Measurements from ENCODE around the gene COPB1. TPM values are rescaled to one million over a fixed set of nuclear protein-coding genes. Genes with fewer than 3 reads are reported as not detected.

COPB1 gene
- polyA plus RNA-seq, 3 donors = 136 to 149 (median 136) TPM

- DNase-seq (ENCODE audit: extremely low read depth in 1 of 11, low read depth in 9 of 11, low spot score in 4 of 11) = no peak
Observed at GRCh38 chr11:14449302-14449714, 50.3 kb downstream of the COPB1 start.

DNA sequence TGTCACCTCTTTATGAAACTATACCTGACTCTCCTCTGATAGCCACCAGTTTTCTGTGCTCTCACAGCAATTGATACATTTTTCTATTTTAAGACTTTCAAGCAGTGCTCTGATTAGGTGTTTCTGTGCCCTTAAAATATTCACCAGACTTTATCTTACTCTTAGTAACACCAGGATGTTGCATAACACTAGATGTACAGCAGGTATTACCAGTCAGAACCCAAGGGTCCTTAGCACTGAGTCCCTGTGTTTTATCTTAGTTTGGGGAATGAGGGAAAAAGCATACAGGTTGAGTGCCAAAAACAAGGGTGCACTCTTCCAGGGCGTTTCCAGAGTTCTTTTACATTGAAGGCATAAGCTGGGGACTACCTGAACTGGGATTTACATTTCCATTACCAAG lies 51.4 kb downstream of the COPB1 start:
- no peak for DNase-seq (ENCODE audit: extremely low read depth in 1 of 11, low read depth in 9 of 11, low spot score in 4 of 11)

- DNase-seq (ENCODE audit: extremely low read depth in 1 of 11, low read depth in 9 of 11, low spot score in 4 of 11) = no peak
Observed at GRCh38 chr11:14446701-14447169, 52.9 kb downstream of the COPB1 start.

- DNase-seq (ENCODE audit: extremely low read depth in 1 of 11, low read depth in 9 of 11, low spot score in 4 of 11) = no peak
Observed at GRCh38 chr11:14445542-14446530, 53.8 kb downstream of the COPB1 start.

DNA sequence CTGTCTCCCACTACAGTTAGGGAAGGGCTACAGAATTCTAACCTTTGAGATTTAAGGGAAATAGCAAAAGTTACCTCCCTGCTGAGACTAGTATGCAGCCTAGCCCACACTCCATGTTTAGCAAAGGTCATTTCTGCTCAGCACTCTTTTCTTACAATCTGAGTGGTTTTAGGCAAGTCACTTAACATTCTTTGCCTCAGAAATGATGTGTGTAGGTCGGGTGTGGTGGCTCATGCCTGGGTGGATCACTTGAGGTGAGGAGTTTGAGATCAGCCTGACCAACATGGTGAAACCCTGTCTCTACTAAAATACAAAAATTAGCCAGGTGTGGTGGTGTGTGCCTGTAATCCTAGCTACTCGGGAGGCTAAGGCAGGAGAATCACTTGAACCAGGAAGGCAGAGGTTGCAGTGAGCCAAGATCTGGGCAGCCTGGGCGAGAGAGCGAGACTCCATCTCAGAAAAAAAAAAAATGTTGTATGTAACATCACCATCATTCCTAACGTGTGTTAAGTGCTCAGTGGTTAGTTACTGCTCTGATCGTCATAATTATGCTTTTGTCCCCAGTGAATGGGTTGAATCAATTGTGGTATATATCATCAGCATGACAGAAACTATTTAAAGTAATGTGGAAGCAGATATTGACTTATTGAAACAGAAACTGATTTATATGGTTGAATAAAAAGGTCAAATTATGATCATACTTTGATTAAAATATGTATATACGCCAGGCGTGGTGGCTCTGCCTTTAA lies 55.0 kb downstream of the COPB1 start:
- no peak for DNase-seq (ENCODE audit: extremely low read depth in 1 of 11, low read depth in 9 of 11, low spot score in 4 of 11)

DNA sequence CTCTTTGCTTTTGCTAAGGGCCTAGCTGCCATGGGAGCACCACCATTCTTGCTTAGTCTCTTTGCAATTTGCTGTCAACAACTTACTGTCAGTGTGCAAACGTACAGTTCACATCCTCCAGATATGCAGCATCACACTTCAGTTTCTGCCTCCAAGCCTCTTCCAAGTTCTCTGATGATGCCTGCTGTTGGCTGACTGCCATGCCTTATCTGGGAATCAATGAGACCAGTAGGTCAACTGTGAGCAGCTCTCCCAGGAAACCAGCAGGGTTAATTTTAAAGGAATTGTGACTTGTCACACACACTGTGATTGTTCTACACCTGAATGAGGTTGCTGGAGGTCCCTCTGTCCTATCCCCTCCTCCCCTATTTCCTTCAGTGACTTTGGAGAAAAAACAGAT lies 56.0 kb downstream of the COPB1 start:
- DNase-seq (ENCODE audit: extremely low read depth in 1 of 11, low read depth in 9 of 11, low spot score in 4 of 11) = no peak

DNA sequence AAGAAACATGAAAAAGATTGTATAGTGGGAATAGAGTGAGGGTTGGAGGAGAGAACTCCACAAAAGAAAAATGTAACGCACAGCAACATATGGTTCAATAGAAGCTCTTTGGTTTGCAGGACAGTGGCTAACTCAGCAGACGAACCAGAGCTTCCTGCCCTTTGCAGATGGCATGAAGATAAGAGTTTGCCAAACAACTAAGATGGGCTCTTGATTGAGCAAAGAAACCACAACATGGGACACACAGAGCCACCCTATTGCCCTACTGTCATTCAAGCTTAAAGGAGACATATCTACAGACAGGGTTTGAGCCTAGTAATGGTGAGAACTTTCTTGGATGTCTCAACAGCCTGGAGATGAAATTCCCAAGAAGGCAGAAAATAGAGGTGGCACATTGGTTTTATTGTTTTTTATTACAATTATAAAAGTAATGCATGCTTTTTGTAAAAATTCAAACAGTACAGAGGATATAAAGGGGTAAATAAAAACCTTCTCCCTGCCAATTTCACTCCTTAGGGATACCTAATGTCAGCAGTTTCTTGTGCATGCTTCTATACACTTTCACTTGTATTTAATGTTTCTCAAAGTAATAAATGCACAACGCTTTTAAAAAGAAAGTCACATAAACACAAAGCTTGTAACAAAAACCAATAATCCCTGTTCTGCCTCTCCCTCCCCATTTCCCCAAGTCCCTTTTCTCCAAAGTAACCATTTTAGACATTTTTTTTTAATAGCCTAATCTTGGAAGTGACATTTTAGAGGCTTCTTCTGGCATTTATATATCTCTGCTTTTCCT lies 63.7 kb downstream of the COPB1 start:
- DNase-seq (ENCODE audit: extremely low read depth in 1 of 11, low read depth in 9 of 11, low spot score in 4 of 11) = no peak

GRCh38 chr11:14425621-14426020 lies 74.0 kb downstream of the COPB1 start:
- DNase-seq (ENCODE audit: extremely low read depth in 1 of 11, low read depth in 9 of 11, low spot score in 4 of 11) = no peak

DNA sequence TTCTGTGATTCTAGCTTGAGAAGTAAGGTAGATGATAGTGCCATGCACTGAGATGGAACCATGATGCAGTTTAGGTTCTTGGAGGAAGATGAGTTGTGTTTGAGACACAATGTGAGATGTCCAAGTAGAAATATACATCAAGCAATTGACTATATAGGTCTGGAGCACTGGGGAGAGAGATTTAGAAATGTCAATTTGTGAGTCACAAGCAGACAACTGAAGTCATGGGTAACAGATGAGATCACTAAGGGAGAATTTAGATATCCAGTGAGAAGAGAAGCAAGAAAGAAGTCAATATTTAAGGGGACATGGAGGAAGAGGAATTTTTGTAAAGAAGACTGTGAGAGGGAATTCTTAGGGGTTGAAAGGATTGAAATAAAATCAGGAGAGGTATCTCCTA lies 75.5 kb downstream of the COPB1 start:
- DNase-seq (ENCODE audit: extremely low read depth in 1 of 11, low read depth in 9 of 11, low spot score in 4 of 11) = no peak

- DNase-seq (ENCODE audit: extremely low read depth in 1 of 11, low read depth in 9 of 11, low spot score in 4 of 11) = peak in 1 of 11 donors; percentile 11
Observed at GRCh38 chr11:14423633-14424032, 76.0 kb downstream of the COPB1 start.

DNA sequence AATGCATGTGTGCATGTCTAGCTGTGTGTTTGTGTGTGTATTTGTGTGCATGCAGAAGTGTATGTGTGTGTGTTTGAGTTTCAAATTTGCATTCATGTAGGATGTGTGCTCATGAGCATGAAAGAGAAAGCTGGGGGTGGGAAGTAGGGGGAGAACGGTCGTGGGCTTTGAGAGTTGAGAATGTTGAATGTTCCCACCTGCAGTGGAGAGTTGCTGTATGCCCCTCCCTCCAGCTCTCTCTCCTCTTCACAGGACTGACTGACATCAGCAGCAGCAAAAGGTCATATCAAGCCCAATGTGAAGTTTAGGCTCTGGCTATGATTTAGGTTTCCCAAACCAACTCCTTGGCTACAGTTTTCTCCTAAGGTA lies 76.8 kb downstream of the COPB1 start:
- peak in 3 of 11 donors; percentile 5 to 16 (median 9) for DNase-seq (ENCODE audit: extremely low read depth in 1 of 11, low read depth in 9 of 11, low spot score in 4 of 11)

DNA sequence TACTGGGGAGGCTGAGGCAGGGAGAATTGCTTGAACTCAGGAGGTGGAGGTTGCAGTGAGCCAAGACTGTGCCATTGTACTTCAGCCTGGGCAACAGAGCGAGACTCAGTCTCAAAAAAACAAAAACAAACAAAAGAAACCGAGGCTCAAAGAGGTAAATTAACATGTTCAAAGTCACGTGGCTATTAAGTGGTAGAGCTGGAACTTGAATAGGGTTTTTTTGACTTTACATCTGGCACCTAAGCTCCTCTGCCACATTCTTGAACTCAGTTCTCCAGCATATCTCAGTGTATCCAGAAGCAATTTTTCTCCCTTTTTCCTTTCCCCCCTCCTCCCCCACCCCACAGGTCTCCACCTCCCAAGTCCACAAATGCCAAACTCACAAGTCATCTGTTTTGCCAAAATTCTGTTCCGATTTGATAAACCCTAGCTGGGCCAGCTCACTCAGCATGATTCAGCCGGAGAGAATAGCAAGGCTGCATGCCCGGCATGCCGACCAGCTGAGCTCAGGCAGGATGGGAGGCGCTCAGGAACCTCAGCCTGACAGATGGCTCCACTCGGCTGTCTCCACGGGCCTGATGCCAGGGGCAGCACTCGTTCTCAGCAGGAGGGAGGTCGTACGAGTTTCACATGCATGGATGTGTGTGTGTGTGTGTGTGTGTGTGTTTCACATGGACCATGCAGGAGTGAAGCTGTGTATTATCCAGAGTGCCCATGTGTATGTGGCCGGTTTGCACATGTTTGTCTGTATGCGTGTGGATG lies 77.4 kb downstream of the COPB1 start:
- DNase-seq (ENCODE audit: extremely low read depth in 1 of 11, low read depth in 9 of 11, low spot score in 4 of 11) = peak; percentile 48 to 78 (median 67)

DNA sequence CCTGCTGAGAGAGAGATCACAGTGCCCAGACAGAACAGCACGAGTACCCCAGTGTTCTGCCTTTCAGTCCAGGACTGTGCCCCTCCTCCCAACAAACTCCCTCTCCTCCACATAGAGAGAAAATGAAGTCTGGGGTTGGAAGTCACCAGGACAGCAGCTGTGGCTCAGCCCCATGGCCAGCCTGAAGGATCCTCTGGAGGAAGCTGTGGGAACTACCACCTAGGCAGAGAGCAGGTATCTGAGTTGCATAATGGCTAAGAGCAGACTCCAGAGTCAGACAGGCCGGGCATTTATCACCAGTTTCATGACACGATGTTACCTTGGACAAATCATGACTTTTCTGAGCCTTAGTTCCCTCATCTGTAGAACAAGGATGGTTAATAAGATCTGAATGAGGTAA lies 79.4 kb downstream of the COPB1 start:
- no peak for DNase-seq (ENCODE audit: extremely low read depth in 1 of 11, low read depth in 9 of 11, low spot score in 4 of 11)

GRCh38 chr11:14418801-14419417 lies 80.7 kb downstream of the COPB1 start:
- DNase-seq (ENCODE audit: extremely low read depth in 1 of 11, low read depth in 9 of 11, low spot score in 4 of 11) = no peak

GRCh38 chr11:14417617-14418374 lies 81.8 kb downstream of the COPB1 start:
- no peak for DNase-seq (ENCODE audit: extremely low read depth in 1 of 11, low read depth in 9 of 11, low spot score in 4 of 11)

- no peak for DNase-seq (ENCODE audit: extremely low read depth in 1 of 11, low read depth in 9 of 11, low spot score in 4 of 11)
Observed at GRCh38 chr11:14417186-14417585, 82.4 kb downstream of the COPB1 start.
